GM10266 (cell line): ENCODE measurements around the gene PPID.

Source experiments
- DNase-seq: peaks from one replicate; pipeline ENCODE4 v3.0.0; 2012; ENCODE audit errors: extremely low spot score
- CTCF ChIP-seq: IDR thresholded peaks from 2 replicates; pipeline ENCODE4 v1.5.1; 2012; ENCODE audit warnings: mild to moderate bottlenecking, low read depth; ENCODE audit not compliant: control insufficient read depth, insufficient read depth; ENCODE audit errors: missing control alignments

Gene PPID

DNA sequence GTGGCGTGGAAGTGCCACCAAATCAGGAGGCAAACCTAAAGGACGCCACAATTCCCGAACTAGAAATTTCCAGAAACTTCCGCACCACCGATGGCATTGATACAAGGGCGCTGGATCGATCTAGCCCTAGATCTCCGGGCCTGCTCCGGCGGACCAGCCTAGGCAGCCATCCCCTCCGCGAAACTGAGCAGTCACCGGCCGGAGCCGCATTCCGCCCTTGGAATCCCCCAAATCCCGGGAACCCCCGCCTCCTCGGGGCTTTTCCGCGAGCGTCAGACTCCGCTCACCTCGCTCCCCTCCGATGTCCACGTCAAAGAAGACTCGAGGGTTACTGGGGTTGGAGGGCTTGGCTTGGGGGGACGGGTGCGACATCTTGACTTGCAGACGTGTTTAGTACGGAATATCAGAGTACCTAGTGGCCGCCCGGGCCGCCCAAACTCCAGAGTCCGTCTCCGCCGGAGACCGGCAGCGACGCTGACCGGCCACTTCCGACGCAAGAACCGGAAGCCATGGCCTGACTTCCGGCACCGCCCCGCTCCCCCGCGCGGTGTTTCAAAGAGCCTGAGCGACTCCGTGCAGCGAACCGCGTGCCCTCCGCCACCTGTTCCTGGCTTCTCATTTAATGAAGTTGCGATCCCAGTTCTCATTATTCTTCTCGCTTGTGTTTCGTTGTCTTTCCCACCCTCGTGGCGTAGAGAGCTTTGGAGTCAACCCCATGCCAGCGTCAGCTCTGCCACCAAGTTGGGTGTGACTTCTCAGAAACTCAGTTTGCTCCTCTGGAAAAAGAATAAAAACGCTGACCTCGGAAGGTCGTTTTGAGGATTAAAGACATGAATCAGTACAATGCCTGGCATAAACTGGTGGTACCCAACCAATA lies at the start of gene PPID:
PPID (minus strand) TSS at position 480 of the 877 bp plus-strand sequence; CDS start at position 372, 108 bp downstream.
- TF ChIP-seq CTCF: peak; percentile 0

DNA sequence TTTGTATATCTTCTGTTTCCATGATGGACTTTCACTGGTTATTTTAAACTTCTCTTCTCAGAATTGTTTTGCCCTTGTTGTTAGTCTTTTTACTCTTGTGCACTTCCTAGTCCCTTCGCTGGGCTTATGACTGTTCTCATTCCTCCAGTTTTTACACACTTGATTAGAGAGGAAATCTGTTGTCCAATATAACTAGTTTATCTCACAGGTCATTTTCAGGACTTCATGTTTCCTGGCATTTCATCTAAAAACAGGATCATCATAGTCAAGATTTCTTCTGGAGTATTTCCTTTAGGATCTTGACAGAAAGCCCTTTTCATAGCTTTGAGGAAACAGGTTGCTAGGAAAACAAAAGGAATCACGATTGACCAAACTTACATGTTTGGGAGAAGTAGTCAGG lies 48.6 kb upstream of the PPID start:
- TF ChIP-seq CTCF: no peak
- DNase-seq: no peak

More for the DNA sequence above, at the start of gene PPID:
- peak; percentile 80 for DNase-seq

GRCh38 chr4:158770671-158771070 lies 47.5 kb upstream of the PPID start:
- DNase-seq: no peak
- TF ChIP-seq CTCF: no peak

GRCh38 chr4:158769175-158769921 lies 46.2 kb upstream of the PPID start:
- no peak for TF ChIP-seq CTCF
- DNase-seq: peak; percentile 53

DNA sequence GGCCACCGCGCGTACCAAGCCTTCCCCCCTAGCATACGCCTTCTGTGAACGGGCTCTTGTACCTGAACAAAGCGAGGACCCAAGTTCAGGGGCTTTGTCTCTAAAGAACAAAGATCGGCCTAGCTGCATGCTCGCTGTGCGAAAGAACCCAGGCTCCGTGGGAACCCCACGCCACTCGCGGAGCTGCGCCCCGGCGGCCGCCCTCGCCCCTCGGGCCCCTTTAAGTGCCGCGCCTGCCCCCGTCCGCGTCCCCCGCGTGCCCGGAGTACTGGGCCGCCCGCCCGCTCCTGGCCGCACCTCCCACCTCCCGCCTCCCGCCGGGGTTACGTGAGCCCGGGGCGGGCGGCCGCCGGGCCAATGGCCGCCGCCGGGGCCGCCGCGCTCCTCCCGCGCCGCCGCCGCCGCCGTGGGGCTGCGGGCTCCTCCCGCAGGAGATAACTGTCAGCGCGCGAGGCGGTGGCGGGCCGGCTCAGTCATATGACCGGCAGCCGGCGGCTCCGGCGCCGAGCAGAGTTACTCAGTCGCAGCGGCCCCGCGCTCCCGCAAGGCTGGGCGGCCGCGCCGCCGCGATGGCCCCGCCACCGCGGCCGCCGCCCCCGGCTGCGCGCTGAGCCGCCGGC lies 45.5 kb upstream of the PPID start, which contains the start of gene FNIP2:
FNIP2 (plus strand) TSS at position 472 of the 620 bp plus-strand sequence. CDS start 187 bp downstream, outside the sequence.
- peak; percentile 89 for DNase-seq
- no peak for TF ChIP-seq CTCF

DNA sequence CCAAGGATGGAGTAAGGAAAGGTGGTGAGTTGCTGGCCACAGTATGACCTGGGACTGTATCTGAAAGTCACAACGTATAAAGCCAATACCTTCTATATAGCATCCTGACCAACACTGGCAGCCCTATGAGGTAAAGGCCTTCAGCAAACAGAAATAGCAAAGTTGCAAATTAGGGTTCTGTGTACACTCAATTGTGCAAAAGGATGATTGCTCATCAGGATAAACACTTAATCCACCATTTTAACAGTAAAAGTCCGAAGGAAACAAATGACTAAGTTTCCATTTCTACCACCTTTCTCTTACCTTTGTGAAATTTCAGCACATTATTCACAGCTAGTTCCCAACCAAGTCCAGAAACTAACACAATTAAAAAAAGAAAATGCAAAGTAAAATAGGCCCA lies 44.3 kb upstream of the PPID start:
- no peak for DNase-seq
- TF ChIP-seq CTCF: no peak
